Raji (cell line): ENCODE measurements around the gene FGF21.

Source experiments
- POLR2A ChIP-seq: IDR thresholded peaks from 2 replicates; pipeline ENCODE4 v1.6.1; 2011; ENCODE audit warnings: low read depth, low read length, control low read depth; ENCODE audit not compliant: insufficient read depth

The FGF21 gene

GRCh38 chr19:48755084-48755641 is at the start of gene FGF21:
FGF21 (plus strand) TSS chr19:48755524; CDS start chr19:48756237, 713 bp downstream.
- no peak for TF ChIP-seq POLR2A

GRCh38 chr19:48708471-48708870 is 46.9 kb upstream of the FGF21 start:
- no peak for TF ChIP-seq POLR2A

- TF ChIP-seq POLR2A, result no peak
Observed at GRCh38 chr19:48711106-48711662, 44.1 kb upstream of the FGF21 start.

- no peak for TF ChIP-seq POLR2A
Observed at GRCh38 chr19:48713041-48713863, 42.1 kb upstream of the FGF21 start.

- peak; percentile 91 for TF ChIP-seq POLR2A
Observed at GRCh38 chr19:48713864-48714755, 41.2 kb upstream of the FGF21 start.

- TF ChIP-seq POLR2A, result no peak
Observed at GRCh38 chr19:48714759-48715675, 40.3 kb upstream of the FGF21 start.

GRCh38 chr19:48715681-48716171 is 39.6 kb upstream of the FGF21 start:
- TF ChIP-seq POLR2A, result no peak

- TF ChIP-seq POLR2A, result no peak
Observed at GRCh38 chr19:48716562-48717291, 38.6 kb upstream of the FGF21 start.

GRCh38 chr19:48718711-48719231 is 36.6 kb upstream of the FGF21 start:
- TF ChIP-seq POLR2A, result no peak

- no peak for TF ChIP-seq POLR2A
Observed at GRCh38 chr19:48719263-48720171, 35.8 kb upstream of the FGF21 start, which contains the start of gene MAMSTR. MAMSTR (minus strand) TSS chr19:48719725; CDS start chr19:48719031, 694 bp downstream.

- no peak for TF ChIP-seq POLR2A
Observed at GRCh38 chr19:48720251-48720612, 35.1 kb upstream of the FGF21 start.

- peak; percentile 78 for TF ChIP-seq POLR2A
Observed at GRCh38 chr19:48720613-48721296, 34.6 kb upstream of the FGF21 start.

- TF ChIP-seq POLR2A, result no peak
Observed at GRCh38 chr19:48722196-48722708, 33.1 kb upstream of the FGF21 start.
